Aorta (tissue), 5 donors: ENCODE measurements around the gene FUT3. TPM values are rescaled to one million over a fixed set of nuclear protein-coding genes. Genes with fewer than 3 reads are reported as not detected.

Source experiments
- ATAC-seq: fragments of 200-7000 bp; cut with Tn5 transposase; one replicate; pipeline ENCODE4 v1.9.1; 2022; ENCODE audit warnings: moderate library complexity; ENCODE audit not compliant: low FRiP score
- DNase-seq, 2 donors: peaks; one replicate each; pipeline ENCODE4 v3.0.0-alpha.2; 2020
- H3K27ac ChIP-seq, 2 donors: one replicate each; pipeline ENCODE4 v1.5.1; 2013; ENCODE audit warnings: low read length in 2 of 2, mild to moderate bottlenecking in 2 of 2, moderate library complexity in 2 of 2, control low read depth in 1 of 2, inconsistent platforms in 1 of 2, low read depth in 1 of 2
- H3K27me3 ChIP-seq, 2 donors: one replicate each; pipeline ENCODE4 v1.6.1; 2013; ENCODE audit warnings: control low read depth in 1 of 2, low read length in 1 of 2, mild to moderate bottlenecking in 1 of 2, moderate library complexity in 1 of 2; ENCODE audit not compliant: insufficient read depth in 2 of 2, control insufficient read depth in 1 of 2
- H3K36me3 ChIP-seq, 2 donors: one replicate each; pipeline ENCODE4 v1.6.1; 2013; ENCODE audit warnings: control low read depth in 1 of 2, low read length in 1 of 2, mild to moderate bottlenecking in 1 of 2; ENCODE audit not compliant: insufficient read depth in 2 of 2, control insufficient read depth in 1 of 2
- H3K4me1 ChIP-seq, 2 donors: one replicate each; pipeline ENCODE4 v1.6.1; 2013; ENCODE audit warnings: low read length in 2 of 2, control low read depth in 1 of 2, mild to moderate bottlenecking in 1 of 2, moderate library complexity in 1 of 2; ENCODE audit not compliant: insufficient read depth in 2 of 2, control insufficient read depth in 1 of 2
- H3K4me3 ChIP-seq, 2 donors: one replicate each; pipeline ENCODE4 v1.5.1; 2013; ENCODE audit warnings: low read length in 2 of 2, control low read depth in 1 of 2, mild to moderate bottlenecking in 1 of 2
- H3K9me3 ChIP-seq: one replicate; pipeline ENCODE4 v1.6.1; 2013; ENCODE audit warnings: mild to moderate bottlenecking, low read length; ENCODE audit not compliant: control insufficient read depth
- whole genome bisulfite sequencing, 2 donors: extraction: QIAGEN DNeasy Blood & Tissue Kit; methylation state at CpG; one replicate each; pipeline ENCODE4 v1.1.7; 2013; 5-methylcytosine and 5-hydroxymethylcytosine counted together
- intact Hi-C, 2 donors: fragments of 100-400 bp; cut with DNase I; formaldehyde crosslinking; loops; one replicate each; pipeline versions ENCODE4 v1.14.2 to v1.15.0; 2022
- polyA plus RNA-seq, 2 donors: library from polyadenylated mRNA; stranded (reverse); fragments of 200-250 nt; gene quantifications; one replicate each; pipeline ENCODE4 v1.2.3, GENCODE V29; 2013
- total RNA-seq, 2 donors: library from RNA; stranded (reverse); fragmentation: NEBNext Ultra II Directional; extraction: Animal tissue kit (Norgen Biotek cat#: 25700); gene quantifications; one replicate each; pipeline ENCODE4 v1.2.1, GENCODE V29; 2021
- donor health status: healthy with polysubstance abuse.
- donor health status: Bipolar disorder and iron deficiency.
- donor health status: DM: no; HTN: no; CAD: no.
- donor health status: DM: no; HTN: no; CAD: no.
- donor health status: DM: yes; HTN: yes; CAD: no.

The FUT3 gene
- total and polyA plus RNA-seq, 4 donors: 0.38 to 3.3 TPM; not detected in 2

DNA sequence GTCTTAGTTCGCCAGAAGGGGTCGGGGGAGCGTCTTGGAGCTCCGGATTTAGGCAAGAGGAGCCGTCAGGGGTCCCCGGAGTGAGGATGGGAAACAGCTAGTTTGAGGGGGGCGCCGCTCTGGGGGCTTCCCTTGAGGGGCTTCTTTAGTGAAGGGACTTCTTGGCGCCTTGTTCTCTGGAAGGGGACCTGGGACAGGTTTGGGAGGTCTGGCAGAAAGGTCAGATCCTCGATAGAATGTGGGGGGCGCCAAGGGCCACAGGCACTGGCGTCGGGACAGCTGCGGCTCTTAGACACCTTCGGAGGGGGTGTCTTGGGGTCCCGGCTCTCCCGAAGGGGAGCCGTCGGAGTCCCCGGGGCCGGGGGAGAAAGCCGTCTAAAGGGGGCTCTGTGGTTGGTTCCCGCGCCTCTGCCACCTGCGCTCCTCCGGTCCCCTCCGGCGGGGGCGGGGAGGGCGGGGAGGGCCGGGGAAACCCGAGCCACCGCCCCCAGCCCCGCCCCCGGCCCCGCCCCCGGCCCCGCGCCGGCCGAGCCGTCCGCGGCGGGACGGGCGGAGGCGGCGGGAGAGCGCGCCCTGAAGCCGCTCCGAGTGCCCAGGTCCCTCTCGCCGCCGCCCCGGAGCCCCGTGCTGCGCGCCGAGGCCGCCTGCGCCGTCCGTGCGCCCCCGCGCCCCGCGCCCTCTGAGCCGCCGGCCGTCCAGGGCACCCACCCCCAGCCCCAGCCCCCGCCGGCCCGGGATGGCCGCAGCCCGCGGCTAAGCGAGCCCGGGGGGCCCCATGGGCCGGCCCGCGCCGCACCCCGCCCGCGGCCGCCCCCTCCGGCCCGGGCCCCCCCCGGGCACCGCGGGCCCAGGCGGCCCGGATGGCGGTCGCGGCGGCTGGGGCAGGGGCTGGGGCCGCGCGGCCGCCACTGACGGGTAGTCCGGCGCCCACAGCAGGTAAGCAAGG lies 46.5 kb downstream of the FUT3 start, which contains the start of gene NRTN:
Gene NRTN (plus strand): TSS at position 552 of the 946 bp plus-strand sequence. CDS start 19,099 bp downstream, outside the sequence.
- H3K36me3 ChIP-seq: no peaks in the 10 kb centered on the region
- DNase-seq (peak in 1 of 2 donors; percentile 44), ATAC-seq (no peak)
- H3K27ac ChIP-seq: no peak within 1 kb of the TSS
- no peaks in the 10 kb centered on the region for H3K4me1 ChIP-seq
- 1 to 2% methylated on average over 40 to 106 of the region's 107 CpGs for WGBS, 2 donors
- H3K27me3 ChIP-seq: no peaks in the 10 kb centered on the region
- no peaks in the 10 kb centered on the region for H3K9me3 ChIP-seq
- no peak within 1 kb of the TSS for H3K4me3 ChIP-seq
- intact Hi-C loops: loop anchor here (10.0 kb wide), 2 partner anchors 90 to 220 kb away; no protein-coding TSS in a partner anchor

- 2% methylated on average over 47 to 54 of the region's 54 CpGs for WGBS, 2 donors
- H3K4me1 ChIP-seq: no peaks in the 10 kb centered on the region
- H3K4me3 ChIP-seq: no peak overlapping the region
- ATAC-seq: peak; percentile 81
- H3K9me3 ChIP-seq: no peaks in the 10 kb centered on the region
- peak; percentile 85 to 93 for DNase-seq
- H3K36me3 ChIP-seq: no peaks in the 10 kb centered on the region
- no peaks in the 10 kb centered on the region for H3K27me3 ChIP-seq
- H3K27ac ChIP-seq: no peak overlapping the region
- intact Hi-C loops: loop anchor here (10.0 kb wide), 2 partner anchors 91 to 221 kb away; no protein-coding TSS in a partner anchor
Measured at GRCh38 chr19:5803752-5804515, 47.3 kb downstream of the FUT3 start.

- intact Hi-C loops: loop anchor here (10.0 kb wide), 2 partner anchors 91 to 221 kb away; no protein-coding TSS in a partner anchor
- no peaks in the 10 kb centered on the region for H3K36me3 ChIP-seq
- no peaks in the 10 kb centered on the region for H3K4me1 ChIP-seq
- no peak for ATAC-seq
- H3K27ac ChIP-seq: no peak overlapping the region
- DNase-seq: no peak
- 2 to 8% methylated on average over 8 of the region's 8 CpGs for WGBS, 2 donors
- H3K27me3 ChIP-seq: no peaks in the 10 kb centered on the region
- H3K4me3 ChIP-seq: no peak overlapping the region
- H3K9me3 ChIP-seq: no peaks in the 10 kb centered on the region
Measured at GRCh38 chr19:5803441-5803751, 47.9 kb downstream of the FUT3 start.

DNA sequence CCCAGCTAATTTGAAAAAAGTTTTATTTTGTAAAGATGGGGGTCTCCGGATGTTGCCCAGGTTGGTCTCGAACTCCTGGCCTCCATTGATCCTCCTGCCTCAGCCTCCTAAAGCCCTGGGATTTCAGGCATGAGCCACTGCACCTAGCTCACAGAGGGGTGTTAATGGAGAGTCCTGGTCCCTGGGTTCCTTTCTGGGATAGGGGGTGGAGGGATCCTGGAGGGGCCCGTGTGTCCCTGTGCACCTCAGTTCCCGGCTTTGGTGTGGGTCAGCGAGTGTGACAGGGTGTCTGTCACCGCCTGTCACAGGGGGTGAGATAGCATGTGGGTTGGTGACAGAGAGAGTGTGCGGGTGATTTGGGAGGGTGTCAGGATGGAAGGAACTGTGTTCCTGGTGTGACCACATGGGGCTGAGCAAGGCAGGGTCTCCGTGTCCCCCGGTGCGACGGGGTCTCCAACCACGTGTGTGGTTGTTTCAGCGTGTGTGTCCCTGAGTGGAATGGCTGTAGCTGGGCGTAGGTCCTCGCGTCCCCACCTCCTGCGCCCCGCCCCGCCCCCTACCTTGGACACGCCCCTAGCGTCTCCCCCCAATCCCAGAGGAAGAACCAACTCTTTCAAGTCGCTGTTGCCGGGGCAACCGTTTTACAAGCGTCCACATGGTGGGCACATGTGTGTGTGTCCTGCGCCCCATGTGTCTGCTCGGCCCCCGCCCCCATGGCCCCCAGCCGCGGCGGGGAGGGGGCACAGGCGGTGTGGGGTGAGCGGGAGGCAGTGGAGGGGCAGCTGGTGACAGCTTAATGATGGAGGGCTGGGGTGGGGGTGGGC lies 49.2 kb downstream of the FUT3 start:
- no peaks in the 10 kb centered on the region for H3K27me3 ChIP-seq
- no peak overlapping the region for H3K27ac ChIP-seq
- ATAC-seq (no peak), DNase-seq (peak in 1 of 2 donors; percentile 49)
- no peaks in the 10 kb centered on the region for H3K9me3 ChIP-seq
- intact Hi-C loops: loop anchor here (10.0 kb wide), 2 partner anchors 93 to 223 kb away; no protein-coding TSS in a partner anchor
- no peaks in the 10 kb centered on the region for H3K4me1 ChIP-seq
- no peaks in the 10 kb centered on the region for H3K36me3 ChIP-seq
- no peak overlapping the region for H3K4me3 ChIP-seq
- WGBS, 2 donors: 9 to 11% methylated on average over 32 to 33 of the region's 33 CpGs

- DNase-seq (no peak), ATAC-seq (no peak)
- WGBS, 2 donors: 57 to 68% methylated on average over 17 of the region's 17 CpGs
- intact Hi-C loops: loop anchor here (10.0 kb wide), 2 partner anchors 94 to 224 kb away; no protein-coding TSS in a partner anchor
- Histone ChIP-seq H3K4me3 (no peak overlapping the region), H3K36me3 (no peaks in the 10 kb centered on the region), H3K4me1 (no peaks in the 10 kb centered on the region), H3K9me3 (no peaks in the 10 kb centered on the region), H3K27ac (no peak overlapping the region), H3K27me3 (no peaks in the 10 kb centered on the region)
Measured at GRCh38 chr19:5800361-5801270, 50.6 kb downstream of the FUT3 start.

DNA sequence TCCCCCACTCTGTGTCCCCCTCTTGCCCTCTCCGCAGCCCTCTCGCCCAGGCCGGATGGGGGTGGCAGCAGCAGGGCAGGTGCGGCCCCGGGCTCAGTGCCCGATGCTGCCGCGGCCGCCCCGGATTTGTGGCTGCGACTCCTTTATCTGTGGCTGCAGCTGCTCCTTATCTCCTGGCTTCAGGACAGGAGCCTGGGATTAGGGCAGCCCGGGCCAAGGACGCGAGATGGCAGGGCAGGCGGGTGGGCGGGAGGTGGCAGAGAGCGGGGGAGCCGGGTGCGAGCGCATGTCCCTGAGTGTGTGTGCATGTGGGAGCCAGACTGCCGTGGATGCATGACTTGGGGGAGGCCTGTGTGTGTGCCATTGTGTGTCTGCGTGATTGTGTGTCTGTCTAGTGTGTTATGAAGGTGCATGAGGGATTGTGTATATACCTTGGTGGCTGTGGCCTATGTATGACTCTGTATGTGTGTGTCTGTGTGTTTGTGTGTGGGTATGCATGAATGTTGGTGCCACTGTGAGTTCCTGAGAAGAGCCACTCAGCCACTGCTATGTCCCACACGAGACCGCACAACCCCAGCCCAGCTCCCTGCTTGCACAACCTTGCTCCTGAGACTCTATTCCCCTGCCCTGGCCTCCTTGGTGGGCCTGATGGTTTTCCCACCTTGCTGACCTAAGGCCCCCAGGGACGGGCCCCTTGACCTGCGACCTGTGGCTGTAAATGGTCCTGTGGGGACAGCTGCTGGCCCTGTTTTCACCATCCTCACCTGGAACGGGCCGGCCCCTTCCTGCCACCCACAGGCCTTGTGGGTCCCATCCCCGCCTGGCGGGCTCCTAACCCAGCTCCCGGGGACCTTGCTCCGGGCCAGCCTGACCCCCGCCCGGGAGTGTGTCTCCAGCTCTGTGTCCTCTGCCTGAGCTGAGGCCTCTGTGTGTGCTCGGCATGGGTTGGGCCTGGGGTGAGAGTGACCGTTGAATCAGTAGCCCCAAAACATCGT lies 51.7 kb downstream of the FUT3 start:
- Histone ChIP-seq H3K36me3 (no peaks in the 10 kb centered on the region), H3K27me3 (peaks cover 0 to 1% of the 10 kb centered on the region in 2 donors), H3K27ac (no peak overlapping the region), H3K4me3 (no peak overlapping the region), H3K4me1 (no peaks in the 10 kb centered on the region), H3K9me3 (no peaks in the 10 kb centered on the region)
- 36 to 47% methylated on average over 37 of the region's 37 CpGs for WGBS, 2 donors
- no peak for DNase-seq
- no peak for ATAC-seq
- intact Hi-C loops: loop anchor here (10.0 kb wide), 3 partner anchors 95 to 225 kb away; partner anchors contain the start of genes SAFB (in 1 of the 2) and SAFB2 (in 1 of the 2)

- H3K9me3 ChIP-seq: no peaks in the 10 kb centered on the region
- no peaks in the 10 kb centered on the region for H3K4me1 ChIP-seq
- DNase-seq: no peak
- no peaks in the 10 kb centered on the region for H3K36me3 ChIP-seq
- intact Hi-C loops: loop anchor here in 1 of 2 donors (10.0 kb wide), 1 partner anchor 173 kb away; the partner anchor contains the start of genes SAFB and SAFB2
- 88 to 94% methylated on average over 8 of the region's 8 CpGs for WGBS, 2 donors
- no peak for ATAC-seq
- no peak overlapping the region for H3K27ac ChIP-seq
- H3K27me3 ChIP-seq: peaks cover 0 to 1% of the 10 kb centered on the region in 2 donors
- H3K4me3 ChIP-seq: no peak overlapping the region
Measured at GRCh38 chr19:5798244-5798643, 53.0 kb downstream of the FUT3 start.
